PC-9 (cell line): ENCODE measurements around the gene FBH1.
"Not testable (repeated sequence)": the region's sequence is repeated elsewhere in the genome, so short reads cannot be mapped to it uniquely, and the experiment has no call there.

Experiments used
- EZH2 ChIP-seq: fragments of 200-600 bp; sonication (generic); IDR thresholded peaks from 2 replicates; pipeline ENCODE4 v1.8.0; 2017; ENCODE audit warnings: antibody characterized with exemption, low read depth
- TF ChIP-seq, protein P1 (sequence below): fragments of 200-600 bp; sonication (generic); conservative IDR thresholded peaks from 2 replicates; pipeline ENCODE4 v1.6.1; 2017; ENCODE audit warnings: mixed run types, antibody characterized with exemption, mild to moderate bottlenecking, moderate library complexity

DNA sequence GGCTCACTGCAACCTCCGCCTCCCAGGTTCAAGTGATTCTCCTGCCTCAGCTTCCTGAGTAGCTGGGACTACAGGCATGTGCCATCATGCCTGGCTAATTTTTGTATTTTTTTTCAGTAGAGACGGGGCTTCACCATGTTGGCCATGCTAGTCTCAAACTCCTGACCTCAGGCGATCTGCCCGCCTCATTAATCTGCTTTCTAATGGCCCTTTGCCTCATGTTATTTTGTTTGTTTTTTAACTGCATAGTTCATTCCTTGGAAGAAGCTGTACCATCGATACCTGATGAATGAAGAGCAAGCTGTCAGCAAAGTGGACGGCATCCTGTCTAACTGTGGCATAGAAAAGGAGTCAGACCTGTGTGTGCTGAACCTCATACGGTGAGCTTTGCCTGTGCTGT is 18.6 kb downstream of the FBH1 start:
- TF ChIP-seq, protein P1, sequence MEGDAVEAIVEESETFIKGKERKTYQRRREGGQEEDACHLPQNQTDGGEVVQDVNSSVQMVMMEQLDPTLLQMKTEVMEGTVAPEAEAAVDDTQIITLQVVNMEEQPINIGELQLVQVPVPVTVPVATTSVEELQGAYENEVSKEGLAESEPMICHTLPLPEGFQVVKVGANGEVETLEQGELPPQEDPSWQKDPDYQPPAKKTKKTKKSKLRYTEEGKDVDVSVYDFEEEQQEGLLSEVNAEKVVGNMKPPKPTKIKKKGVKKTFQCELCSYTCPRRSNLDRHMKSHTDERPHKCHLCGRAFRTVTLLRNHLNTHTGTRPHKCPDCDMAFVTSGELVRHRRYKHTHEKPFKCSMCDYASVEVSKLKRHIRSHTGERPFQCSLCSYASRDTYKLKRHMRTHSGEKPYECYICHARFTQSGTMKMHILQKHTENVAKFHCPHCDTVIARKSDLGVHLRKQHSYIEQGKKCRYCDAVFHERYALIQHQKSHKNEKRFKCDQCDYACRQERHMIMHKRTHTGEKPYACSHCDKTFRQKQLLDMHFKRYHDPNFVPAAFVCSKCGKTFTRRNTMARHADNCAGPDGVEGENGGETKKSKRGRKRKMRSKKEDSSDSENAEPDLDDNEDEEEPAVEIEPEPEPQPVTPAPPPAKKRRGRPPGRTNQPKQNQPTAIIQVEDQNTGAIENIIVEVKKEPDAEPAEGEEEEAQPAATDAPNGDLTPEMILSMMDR, result not testable (repeated sequence)
- TF ChIP-seq EZH2, result not testable (repeated sequence)
